ENCODE results near the gene PLAU. TPM values are rescaled to one million over a fixed set of nuclear protein-coding genes. Genes with fewer than 3 reads are reported as not detected.
A peak's percentile ranks its signal among the peaks of the same experiment; 100 is the strongest.
"Not testable (repeated sequence)": the region's sequence is repeated elsewhere in the genome, so short reads cannot be mapped to it uniquely, and the experiment has no call there.

PLAU gene
- total and polyA plus RNA-seq, 9 donors: 21.4 to 37.7 (median 28.5) TPM

DNA sequence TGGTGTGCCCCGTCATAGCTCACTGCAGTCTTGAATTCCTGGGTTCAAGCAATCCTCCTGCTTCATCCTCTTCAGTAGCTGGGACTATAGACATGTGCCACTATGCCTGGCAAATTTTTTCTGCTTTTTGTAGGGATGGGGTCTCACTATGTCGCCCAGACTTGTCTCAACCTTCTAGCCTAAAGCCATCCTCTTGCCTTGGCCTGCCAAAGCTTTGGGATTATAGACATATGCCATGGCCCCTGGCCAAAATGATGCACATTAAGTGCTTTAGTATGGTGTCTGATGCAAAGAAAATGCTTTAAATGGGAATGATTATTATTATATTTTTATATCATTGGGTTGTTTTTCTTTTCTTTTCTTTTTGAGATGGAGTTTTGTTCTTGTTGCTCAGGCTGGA is 53.8 kb downstream of the PLAU start:
- H3K27ac ChIP-seq (ENCODE audit: low read length): no peak overlapping the region

DNA sequence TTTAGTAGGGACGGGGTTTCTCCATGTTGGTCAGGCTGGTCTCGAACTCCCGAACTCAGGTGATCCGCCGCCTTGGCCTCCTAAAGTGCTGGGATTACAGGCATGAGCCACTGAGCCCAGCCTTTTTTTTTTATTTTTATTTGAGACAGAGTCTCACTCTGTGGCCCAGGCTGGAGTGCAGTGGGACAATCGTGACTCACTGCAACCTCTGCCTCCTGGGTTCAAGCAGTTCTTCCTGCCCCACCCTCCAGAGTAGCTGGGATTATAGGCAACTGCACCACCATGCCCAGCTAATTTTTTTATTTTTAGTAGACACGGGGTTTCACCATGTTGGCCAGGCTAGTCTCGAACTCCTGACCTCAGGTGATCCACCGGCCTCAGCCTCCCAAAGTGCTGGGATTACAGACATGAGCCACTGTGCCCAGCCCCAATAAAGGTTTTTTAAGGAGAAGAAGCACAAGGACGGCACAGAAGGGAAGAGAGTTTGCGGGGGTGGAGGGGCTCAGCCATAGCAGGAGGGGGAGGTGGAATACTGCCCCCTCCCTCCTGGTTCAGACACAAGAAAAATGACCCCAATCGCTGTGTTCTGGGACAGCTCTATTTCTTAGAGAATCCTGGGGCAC is 54.4 kb downstream of the PLAU start:
- WGBS (ENCODE audit: insufficient coverage): 82% methylated on average over 9 of the region's 12 CpGs
- not testable (repeated sequence) for H3K4me3 ChIP-seq (ENCODE audit: low read length); DNase-seq

More for the DNA sequence above, 53.8 kb downstream of the PLAU start:
- Histone ChIP-seq H3K27me3 (ENCODE audit: control insufficient read depth, insufficient read depth, low read length) (no peaks in the 10 kb centered on the region), H3K4me1 (ENCODE audit: control insufficient read depth, insufficient read depth, low read length) (peaks cover 34% of the 10 kb centered on the region), H3K4me3 (ENCODE audit: low read length) (no peak overlapping the region), H3K9me3 (replicated peaks; ENCODE audit: control insufficient read depth, low read depth, low read length) (no peaks in the 10 kb centered on the region), H3K36me3 (ENCODE audit: control insufficient read depth, insufficient read depth, low read length) (no peaks in the 10 kb centered on the region)
- no peak for DNase-seq
- WGBS (ENCODE audit: insufficient coverage): 100% methylated on average over 1 of the region's 2 CpGs

DNA sequence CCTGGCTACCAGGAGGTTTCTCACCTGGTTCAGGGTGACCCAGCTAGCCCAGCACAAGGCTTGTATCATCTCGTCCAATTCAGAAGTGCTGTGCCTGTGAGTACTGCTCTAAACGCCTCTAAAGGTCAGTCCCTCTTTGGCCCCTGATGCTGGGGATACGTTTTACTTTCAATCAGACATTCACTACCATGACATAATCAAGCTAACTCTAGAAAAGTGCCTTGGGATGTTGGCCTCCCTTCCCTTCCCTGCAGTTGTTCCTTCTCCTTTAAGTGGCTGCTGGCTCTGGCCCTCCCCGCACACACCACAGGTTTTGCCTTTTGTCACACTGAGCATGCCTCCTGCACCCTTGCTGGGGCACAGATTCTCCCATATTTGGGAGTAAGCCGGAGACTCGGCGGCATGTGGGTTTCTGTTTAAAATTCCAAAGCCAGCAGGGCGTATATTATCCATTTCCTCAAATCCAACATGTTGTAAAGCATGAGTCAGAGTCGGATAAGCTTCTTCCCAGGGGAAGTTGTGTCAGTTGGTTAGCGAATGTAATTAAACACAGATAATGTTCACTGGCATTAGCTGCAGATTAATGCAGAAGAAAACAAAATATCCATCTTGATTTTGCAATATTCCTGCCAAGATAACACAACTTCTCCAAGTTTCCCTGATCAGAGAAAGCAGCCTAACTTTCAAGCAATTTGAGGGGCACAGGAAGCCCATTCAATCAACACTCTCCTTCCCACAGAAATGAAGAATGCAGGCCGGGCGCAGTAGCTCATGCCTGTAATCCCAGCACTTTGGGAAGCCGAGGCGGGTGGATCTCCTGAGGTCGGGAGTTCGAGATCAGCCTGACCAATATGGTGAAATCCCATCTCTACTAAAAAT is 55.2 kb downstream of the PLAU start:
- peaks cover 34% of the 10 kb centered on the region for H3K4me1 ChIP-seq (ENCODE audit: control insufficient read depth, insufficient read depth, low read length)
- H3K36me3 ChIP-seq (ENCODE audit: control insufficient read depth, insufficient read depth, low read length): no peaks in the 10 kb centered on the region
- peak; percentile 95 for DNase-seq
- no peaks in the 10 kb centered on the region for H3K27me3 ChIP-seq (ENCODE audit: control insufficient read depth, insufficient read depth, low read length)
- no peaks in the 10 kb centered on the region for H3K9me3 ChIP-seq (replicated peaks; ENCODE audit: control insufficient read depth, low read depth, low read length)
- no peak overlapping the region for H3K4me3 ChIP-seq (ENCODE audit: low read length)
- 0% methylated on average over 5 of the region's 16 CpGs for WGBS (ENCODE audit: insufficient coverage)
- peak overlapping the region; percentile 94 for H3K27ac ChIP-seq (ENCODE audit: low read length)

More for the DNA sequence above, 54.4 kb downstream of the PLAU start:
- peaks cover 34% of the 10 kb centered on the region for H3K4me1 ChIP-seq (ENCODE audit: control insufficient read depth, insufficient read depth, low read length)
- H3K27ac ChIP-seq (ENCODE audit: low read length): peak overlapping the region; percentile 94
- H3K27me3 ChIP-seq (ENCODE audit: control insufficient read depth, insufficient read depth, low read length); H3K36me3 ChIP-seq (ENCODE audit: control insufficient read depth, insufficient read depth, low read length); H3K9me3 ChIP-seq (replicated peaks; ENCODE audit: control insufficient read depth, low read depth, low read length): not testable (repeated sequence)

DNA sequence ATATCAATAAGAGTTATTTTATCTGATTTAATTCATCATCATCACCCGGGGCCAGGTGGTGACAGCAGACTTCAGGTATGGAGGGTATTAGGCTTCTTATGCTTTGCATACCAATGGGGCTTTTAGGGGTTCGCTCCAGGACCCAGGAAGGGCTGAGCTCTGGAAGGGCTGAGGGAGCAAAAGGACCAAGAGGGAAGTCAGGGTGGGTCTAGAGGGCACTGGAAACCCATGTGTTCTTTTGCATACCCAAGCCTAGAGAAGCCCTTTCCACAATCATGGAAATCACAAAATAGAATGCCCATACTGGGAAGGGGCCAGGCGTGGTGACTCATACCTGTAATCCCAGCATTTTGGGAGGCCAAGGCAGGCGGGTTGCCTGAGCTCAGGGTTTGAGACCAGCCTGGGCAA is 56.1 kb downstream of the PLAU start:
- H3K27ac ChIP-seq (ENCODE audit: low read length): peak overlapping the region; percentile 94
- DNase-seq: no peak
- H3K36me3 ChIP-seq (ENCODE audit: control insufficient read depth, insufficient read depth, low read length): no peaks in the 10 kb centered on the region
- 86% methylated on average over 1 of the region's 4 CpGs for WGBS (ENCODE audit: insufficient coverage)
- peaks cover 34% of the 10 kb centered on the region for H3K4me1 ChIP-seq (ENCODE audit: control insufficient read depth, insufficient read depth, low read length)
- no peak overlapping the region for H3K4me3 ChIP-seq (ENCODE audit: low read length)
- H3K27me3 ChIP-seq (ENCODE audit: control insufficient read depth, insufficient read depth, low read length): no peaks in the 10 kb centered on the region
- no peaks in the 10 kb centered on the region for H3K9me3 ChIP-seq (replicated peaks; ENCODE audit: control insufficient read depth, low read depth, low read length)

Other genes with a start within 250 kb of the PLAU start
- gene AGAP5, start 213.0 kb upstream of the PLAU start, total RNA-seq: 6.3 TPM
- 10 to 100 TPM in 3 of 8 donors, 1 to 10 TPM in 5; 4.4 to 16.7 (median 7.2) TPM for gene AGAP5, start 213.0 kb upstream of the PLAU start, polyA plus RNA-seq (ENCODE audit: insufficient read depth in 1 of 8, insufficient read length in 8 of 8, low replicate concordance in 1 of 8)
- gene SEC24C, start 166.8 kb upstream of the PLAU start, total RNA-seq: 44.6 TPM
- 10 to 100 TPM; 43.4 to 59.3 (median 49.9) TPM for gene SEC24C, start 166.8 kb upstream of the PLAU start, polyA plus RNA-seq (ENCODE audit: insufficient read depth in 1 of 8, insufficient read length in 8 of 8, low replicate concordance in 1 of 8)
- 33.3 TPM for gene CHCHD1, start 129.1 kb upstream of the PLAU start, total RNA-seq
- gene CHCHD1, start 129.1 kb upstream of the PLAU start, polyA plus RNA-seq (ENCODE audit: insufficient read depth in 1 of 8, insufficient read length in 8 of 8, low replicate concordance in 1 of 8): 10 to 100 TPM; 30.1 to 36.3 (median 33.7) TPM
- 40.7 TPM for gene ZSWIM8, start 125.5 kb upstream of the PLAU start, total RNA-seq
- gene ZSWIM8, start 125.5 kb upstream of the PLAU start, polyA plus RNA-seq (ENCODE audit: insufficient read depth in 1 of 8, insufficient read length in 8 of 8, low replicate concordance in 1 of 8): 10 to 100 TPM; 57.5 to 80.5 (median 66.1) TPM
- 11.4 TPM for gene NDST2, start 99.5 kb upstream of the PLAU start, total RNA-seq
- gene NDST2, start 99.5 kb upstream of the PLAU start, polyA plus RNA-seq (ENCODE audit: insufficient read depth in 1 of 8, insufficient read length in 8 of 8, low replicate concordance in 1 of 8): 10 to 100 TPM; 16.1 to 23.6 (median 19.4) TPM
- gene CAMK2G, start 36.6 kb upstream of the PLAU start, total RNA-seq: 18.4 TPM
- 10 to 100 TPM; 22.2 to 34.7 (median 27.6) TPM for gene CAMK2G, start 36.6 kb upstream of the PLAU start, polyA plus RNA-seq (ENCODE audit: insufficient read depth in 1 of 8, insufficient read length in 8 of 8, low replicate concordance in 1 of 8)
- gene VCL, start 87.0 kb downstream of the PLAU start, total RNA-seq: 99.2 TPM
- 100 to 1,000 TPM; 111 to 153 (median 125) TPM for gene VCL, start 87.0 kb downstream of the PLAU start, polyA plus RNA-seq (ENCODE audit: insufficient read depth in 1 of 8, insufficient read length in 8 of 8, low replicate concordance in 1 of 8)
- gene AP3M1, start 239.7 kb downstream of the PLAU start, total RNA-seq: 28.4 TPM
- 10 to 100 TPM; 25.8 to 44.8 (median 37.1) TPM for gene AP3M1, start 239.7 kb downstream of the PLAU start, polyA plus RNA-seq (ENCODE audit: insufficient read depth in 1 of 8, insufficient read length in 8 of 8, low replicate concordance in 1 of 8)
- 29.3 TPM for gene ADK, start 240.1 kb downstream of the PLAU start, total RNA-seq
- gene ADK, start 240.1 kb downstream of the PLAU start, polyA plus RNA-seq (ENCODE audit: insufficient read depth in 1 of 8, insufficient read length in 8 of 8, low replicate concordance in 1 of 8): 10 to 100 TPM; 28.8 to 37.2 (median 34.5) TPM

Measured in muscle of leg (tissue), 11 donors.